ENCODE data around the gene TGM1.

Gene TGM1

GRCh38 chr14:24262821-24263733 is at the start of gene TGM1:
Gene TGM1, minus strand, starts transcription at chr14:24263177. Its CDS starts 825 bp downstream, at chr14:24262352.
- no peak for DNase-seq

GRCh38 chr14:24311837-24312615 is 49.0 kb upstream of the TGM1 start:
- no peak for DNase-seq

DNA sequence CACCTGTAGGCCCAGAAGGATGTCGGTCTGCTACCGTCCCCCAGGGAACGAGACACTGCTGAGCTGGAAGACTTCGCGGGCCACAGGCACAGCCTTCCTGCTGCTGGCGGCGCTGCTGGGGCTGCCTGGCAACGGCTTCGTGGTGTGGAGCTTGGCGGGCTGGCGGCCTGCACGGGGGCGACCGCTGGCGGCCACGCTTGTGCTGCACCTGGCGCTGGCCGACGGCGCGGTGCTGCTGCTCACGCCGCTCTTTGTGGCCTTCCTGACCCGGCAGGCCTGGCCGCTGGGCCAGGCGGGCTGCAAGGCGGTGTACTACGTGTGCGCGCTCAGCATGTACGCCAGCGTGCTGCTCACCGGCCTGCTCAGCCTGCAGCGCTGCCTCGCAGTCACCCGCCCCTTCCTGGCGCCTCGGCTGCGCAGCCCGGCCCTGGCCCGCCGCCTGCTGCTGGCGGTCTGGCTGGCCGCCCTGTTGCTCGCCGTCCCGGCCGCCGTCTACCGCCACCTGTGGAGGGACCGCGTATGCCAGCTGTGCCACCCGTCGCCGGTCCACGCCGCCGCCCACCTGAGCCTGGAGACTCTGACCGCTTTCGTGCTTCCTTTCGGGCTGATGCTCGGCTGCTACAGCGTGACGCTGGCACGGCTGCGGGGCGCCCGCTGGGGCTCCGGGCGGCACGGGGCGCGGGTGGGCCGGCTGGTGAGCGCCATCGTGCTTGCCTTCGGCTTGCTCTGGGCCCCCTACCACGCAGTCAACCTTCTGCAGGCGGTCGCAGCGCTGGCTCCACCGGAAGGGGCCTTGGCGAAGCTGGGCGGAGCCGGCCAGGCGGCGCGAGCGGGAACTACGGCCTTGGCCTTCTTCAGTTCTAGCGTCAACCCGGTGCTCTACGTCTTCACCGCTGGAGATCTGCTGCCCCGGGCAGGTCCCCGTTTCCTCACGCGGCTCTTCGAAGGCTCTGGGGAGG is 47.9 kb upstream of the TGM1 start, which contains the start of gene LTB4R:
TSS of gene LTB4R (plus strand) at position 857 of the 959 bp plus-strand sequence. CDS start 4,150 bp downstream, outside the sequence.
- peak; percentile 60 for DNase-seq

GRCh38 chr14:24310265-24310645 is 47.3 kb upstream of the TGM1 start:
- no peak for DNase-seq

DNA sequence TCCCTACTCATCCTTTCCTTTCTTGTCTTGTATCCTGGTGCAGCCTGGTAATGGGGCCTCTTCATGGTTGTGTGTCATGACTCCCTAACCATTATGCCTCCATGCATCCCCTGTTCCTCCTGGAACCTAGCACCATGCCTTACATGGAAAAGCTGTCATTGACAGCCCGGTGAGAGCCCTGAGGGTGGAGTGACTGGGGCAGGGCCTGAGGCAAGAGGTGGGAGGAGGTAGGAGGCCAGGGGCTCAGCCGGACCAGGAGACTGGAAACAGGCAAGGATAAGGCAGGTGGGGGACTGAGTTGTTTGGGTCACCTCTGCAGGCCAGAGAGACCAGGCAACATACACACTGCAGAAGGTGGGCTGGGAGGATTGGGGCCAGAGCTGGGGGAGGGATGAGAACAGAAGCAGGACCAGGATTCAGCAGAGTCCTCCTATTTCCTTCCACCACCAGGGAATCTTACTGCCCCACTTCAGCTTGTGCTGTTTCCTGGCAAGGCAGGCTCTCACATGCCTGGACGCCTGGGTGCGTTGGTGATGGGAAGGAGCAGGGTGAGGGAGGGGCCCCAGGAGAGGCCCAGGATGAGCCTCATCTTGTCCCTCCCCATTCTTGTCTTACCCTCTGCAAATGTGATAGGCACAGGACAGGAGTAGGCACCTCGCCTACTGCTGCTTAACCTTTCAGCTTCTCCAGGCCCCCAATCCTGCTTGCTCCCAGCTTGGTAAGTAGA is 46.7 kb upstream of the TGM1 start, which contains the start of gene LTB4R2:
TSS of gene LTB4R2 (plus strand) at position 603 of the 727 bp plus-strand sequence. CDS start 525 bp downstream, outside the sequence.
- no peak for DNase-seq

DNA sequence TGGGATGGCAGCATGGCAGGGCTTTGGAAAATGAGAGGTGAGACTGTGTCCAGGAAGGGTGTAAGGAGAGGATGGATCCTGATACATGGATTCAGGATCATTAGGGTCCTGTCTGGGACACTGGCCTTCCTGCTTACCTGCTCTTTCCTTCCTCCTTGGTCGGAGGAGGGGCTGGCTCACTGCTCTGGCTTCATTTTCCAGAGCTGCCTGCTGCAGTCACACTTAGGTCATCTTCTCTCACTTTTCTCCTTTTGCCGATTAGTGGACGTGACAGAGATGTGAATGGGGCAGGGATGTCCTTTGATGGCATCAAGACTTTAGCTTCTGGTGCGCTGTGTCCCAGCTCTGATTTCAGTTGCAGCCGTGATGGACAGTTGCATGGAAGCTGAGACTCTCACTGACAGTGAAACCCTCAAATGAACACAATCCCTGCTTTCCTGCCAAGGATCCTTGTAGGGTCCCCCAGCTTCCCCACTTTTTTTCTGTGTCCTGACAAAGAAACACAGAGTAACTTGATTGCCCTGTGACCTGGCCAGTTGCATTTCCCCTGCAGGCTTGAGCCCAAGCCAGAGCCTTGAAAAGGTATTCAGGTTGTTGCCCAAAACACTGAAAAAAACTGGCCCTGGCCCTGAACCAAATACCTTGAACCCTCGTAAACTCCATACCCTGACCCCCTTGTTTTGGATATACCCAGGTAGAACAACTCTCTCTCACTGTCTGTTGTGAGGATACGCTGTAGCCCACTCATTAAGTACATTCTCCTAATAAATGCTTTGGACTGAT is 45.6 kb upstream of the TGM1 start:
- DNase-seq, result no peak

- peak; percentile 52 for DNase-seq
Measured at GRCh38 chr14:24307575-24308341, 44.8 kb upstream of the TGM1 start, which contains the start of gene CIDEB. Gene CIDEB, minus strand, starts transcription at chr14:24307977. Its CDS starts 119 bp downstream, at chr14:24307858.

DNA sequence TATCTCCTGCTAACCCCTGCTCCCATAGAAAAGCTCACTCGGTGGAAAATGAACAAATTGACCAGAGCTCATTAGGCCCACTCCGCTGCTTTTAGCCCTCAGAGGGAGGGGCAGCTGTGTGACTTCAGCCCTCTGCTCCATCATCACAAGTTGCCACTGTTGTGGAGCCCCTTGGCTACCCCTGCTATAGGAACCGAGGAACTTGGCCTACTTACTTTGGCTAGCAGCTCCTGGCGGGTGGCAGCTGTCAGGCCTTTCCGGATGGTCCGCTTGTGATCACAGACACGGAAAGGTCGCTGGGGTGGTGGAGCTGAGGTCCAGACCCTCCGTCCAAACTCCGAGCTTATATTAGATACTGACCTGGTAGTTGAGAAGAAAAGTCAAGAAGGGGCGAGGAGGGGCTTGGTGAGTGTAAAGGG is 44.2 kb upstream of the TGM1 start:
- DNase-seq, result no peak

- DNase-seq, result no peak
Measured at GRCh38 chr14:24304019-24304387, 41.0 kb upstream of the TGM1 start.

DNA sequence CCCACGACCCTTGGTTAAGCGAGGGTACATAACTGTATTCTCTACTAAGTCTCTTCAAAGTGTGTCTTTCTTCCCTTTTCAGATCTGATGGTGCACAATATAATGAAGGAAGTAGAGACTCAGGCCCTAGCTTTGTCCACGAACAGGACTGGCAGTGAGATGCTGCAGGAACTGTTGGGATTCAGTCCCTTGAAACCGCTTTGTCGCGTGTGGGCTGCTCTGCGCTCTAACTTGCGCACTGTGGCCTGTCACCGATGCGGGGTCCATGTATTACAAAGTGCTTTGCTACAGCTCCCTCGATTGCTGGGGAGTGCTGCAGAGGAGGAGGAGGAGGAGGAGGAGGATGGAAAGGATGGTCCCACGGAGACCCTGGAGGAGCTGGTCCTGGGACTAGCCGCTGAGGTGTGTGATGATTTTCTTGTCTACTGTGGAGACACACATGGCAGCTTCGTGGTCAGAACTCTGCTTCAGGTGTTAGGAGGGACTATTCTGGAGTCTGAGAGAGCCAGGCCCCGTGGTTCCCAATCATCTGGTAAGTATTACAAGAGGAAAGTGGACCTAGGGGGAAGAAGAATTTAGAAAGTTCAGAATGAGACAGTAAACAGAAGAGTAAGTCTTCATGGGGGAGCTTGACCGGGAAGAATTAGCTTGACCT is 37.5 kb upstream of the TGM1 start:
- DNase-seq, result no peak

DNA sequence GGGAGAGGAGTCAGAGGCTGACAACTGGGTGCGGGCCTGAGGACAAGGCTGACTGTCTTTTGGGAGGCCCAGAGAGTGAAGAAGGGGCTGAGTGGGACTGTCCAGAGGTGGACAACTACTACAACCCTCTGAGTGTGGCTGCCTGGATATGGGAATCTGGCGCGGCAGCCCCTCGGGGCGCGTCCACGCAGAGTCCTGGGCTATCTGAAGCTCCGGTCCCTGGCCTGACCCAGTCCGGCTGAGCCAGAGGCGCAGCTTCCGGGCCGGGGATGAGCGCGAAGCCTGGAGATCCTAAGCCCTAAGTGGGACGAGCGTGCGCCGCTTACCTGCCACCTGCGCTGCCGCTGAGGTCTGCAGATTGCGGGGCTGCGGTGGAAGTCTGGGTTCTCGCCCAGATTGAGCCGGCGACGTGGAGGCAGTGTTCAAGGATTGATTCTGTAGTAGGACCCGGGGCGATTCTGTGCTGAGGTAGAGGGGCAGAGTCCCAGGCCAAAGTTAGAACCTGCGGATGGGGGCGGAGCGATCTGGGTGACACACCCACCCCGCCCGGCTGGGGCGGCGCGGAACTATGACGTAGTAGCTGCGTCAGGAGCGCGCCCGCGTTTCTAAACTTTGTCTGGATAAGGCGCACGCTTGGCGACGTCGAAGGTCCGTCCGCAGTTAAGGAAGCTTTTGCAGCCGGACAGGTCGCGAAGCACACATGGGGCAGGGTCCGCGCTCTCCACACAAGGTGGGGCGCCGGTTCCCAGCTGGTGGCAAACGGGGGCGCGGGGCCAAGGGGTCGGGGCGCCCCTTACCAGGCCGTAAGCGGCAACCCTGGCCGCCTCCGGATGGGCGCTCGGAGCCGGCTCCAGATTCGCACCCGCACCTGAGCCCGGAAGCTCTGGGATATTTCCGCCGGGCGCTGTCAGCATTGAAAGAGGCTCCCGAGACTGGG is 36.5 kb upstream of the TGM1 start, which contains the start of the genes DHRS1 and NOP9:
TSS of gene DHRS1 (minus strand) at position 526 of the 937 bp plus-strand sequence. CDS start 674 bp downstream, outside the sequence.
TSS of gene NOP9 (plus strand) at position 596 of the 937 bp plus-strand sequence. CDS start at position 701, 105 bp downstream.
- peak; percentile 83 for DNase-seq

- DNase-seq, result peak; percentile 44
Measured at GRCh38 chr14:24298892-24299254, 35.9 kb upstream of the TGM1 start.

DNA sequence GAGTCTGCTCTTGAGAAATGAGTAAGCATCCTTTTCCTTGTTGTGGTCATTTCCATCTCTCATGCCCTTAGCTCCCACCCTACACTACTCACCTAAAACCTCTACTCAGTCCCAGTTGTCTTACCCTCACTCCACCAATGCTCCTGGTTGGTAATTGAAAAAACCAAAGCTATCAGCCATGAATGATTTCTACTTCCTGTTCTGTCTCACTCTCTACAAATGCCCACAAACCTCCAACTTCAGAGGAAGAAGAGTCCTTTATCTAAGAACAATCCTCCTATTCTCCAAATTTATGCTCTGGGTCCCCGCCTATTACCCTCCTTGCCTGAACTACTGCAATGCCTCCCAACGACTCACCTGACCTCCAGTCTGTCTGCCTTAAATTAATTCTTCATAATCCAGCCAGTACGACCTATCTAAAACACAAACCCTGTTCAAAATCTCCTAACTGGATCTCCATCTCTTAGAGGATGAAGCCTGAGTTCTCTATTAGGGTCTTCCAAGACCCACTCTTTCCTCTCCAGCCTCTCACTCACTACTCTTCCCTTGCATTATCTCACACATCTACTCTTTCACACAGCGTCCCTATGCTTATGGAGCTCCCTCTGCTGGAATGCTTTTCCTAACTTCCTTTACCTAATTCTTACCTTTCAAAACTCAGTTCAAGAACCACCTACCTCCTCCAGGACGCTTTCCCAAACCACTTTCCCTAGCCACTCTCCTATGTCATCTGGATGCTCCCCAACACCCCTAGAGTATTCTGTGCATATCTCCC is 34.4 kb upstream of the TGM1 start:
- peak; percentile 25 for DNase-seq

- DNase-seq, result peak; percentile 94
Measured at GRCh38 chr14:24296341-24297157, 33.6 kb upstream of the TGM1 start.

DNA sequence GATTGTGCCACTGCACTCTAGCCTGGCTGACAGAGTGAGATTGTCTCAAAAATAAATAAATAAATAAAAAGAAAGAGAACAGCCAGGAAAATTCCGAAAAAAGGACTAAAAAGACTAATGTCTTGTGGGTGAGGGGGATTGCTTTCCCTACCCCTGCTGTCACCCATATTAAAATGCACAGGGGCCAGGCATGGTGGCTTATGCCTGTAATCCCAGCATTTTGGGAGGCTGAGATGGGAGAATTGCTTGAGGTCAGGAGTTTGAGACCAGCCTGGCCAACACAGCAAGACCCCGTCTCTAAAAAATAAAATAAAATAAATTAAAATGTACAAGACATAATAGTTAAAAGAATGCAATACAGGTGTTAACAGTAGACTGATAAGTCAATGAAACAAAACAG is 30.5 kb upstream of the TGM1 start:
- no peak for DNase-seq

DNA sequence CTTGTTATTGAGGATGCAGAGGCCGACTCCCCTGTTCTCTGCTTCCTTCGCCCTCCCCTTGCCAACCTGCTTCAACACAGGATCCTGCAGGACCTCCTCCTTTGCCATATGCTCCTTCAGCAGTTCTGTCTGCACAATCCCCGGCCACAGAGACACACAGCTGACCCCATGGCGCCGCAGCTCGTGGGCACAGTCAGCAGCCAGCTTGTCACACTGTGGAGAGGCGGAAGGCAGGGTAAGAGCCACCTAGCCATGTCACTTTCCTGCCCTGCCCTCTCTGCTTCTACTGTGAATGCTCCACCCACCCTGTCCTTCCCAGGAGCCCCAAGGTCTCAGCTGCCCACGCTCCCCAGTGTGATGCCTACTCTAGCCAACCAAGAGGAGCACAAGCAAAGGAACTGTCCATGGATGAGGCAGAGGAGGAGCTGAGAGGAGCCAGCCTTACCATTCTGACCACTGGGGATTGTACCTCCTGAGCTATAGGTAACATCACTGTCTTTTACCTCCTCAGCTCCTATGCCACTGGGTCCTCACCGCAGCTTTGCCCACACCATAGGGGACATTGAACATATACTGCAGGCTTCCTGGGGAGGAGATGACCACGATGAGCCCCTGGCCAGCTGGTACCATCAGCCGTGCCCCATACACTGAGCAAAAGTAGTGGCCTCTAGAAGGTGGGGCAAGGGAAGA is 29.3 kb upstream of the TGM1 start:
- DNase-seq, result no peak

All from fibroblast of upper back skin (primary cell).